Breast epithelium (tissue), 3 donors: ENCODE data around the gene TWIST1.

Experiments
- CTCF ChIP-seq, 3 donors: fragments of 450-650 bp; IDR thresholded peaks; one replicate each; pipeline ENCODE4 v1.5.1; 2016 to 2017; ENCODE audit warnings: antibody characterized with exemption in 3 of 3, mild to moderate bottlenecking in 3 of 3, moderate library complexity in 3 of 3
- POLR2A ChIP-seq: fragments of 450-650 bp; IDR thresholded peaks from one replicate; pipeline ENCODE4 v1.6.1; 2016; ENCODE audit warnings: antibody characterized with exemption, mild to moderate bottlenecking, moderate library complexity
- POLR2AphosphoS5 ChIP-seq, 3 donors: sonication (generic); formaldehyde crosslinking; IDR thresholded peaks; one replicate each; pipeline ENCODE4 v1.6.1; 2017; ENCODE audit warnings: antibody characterized with exemption in 3 of 3

GRCh38 chr7:19066170-19066569 lies 51.3 kb downstream of the TWIST1 start:
- TF ChIP-seq CTCF (IDR thresholded peaks at IDR 0.05) (no peak), POLR2A (no peak), POLR2AphosphoS5 (IDR thresholded peaks at IDR 0.05) (no peak)
